Activated effector memory CD4-positive, alpha-beta T cell treated with anti-CD3 and anti-CD28 coated beads, Interleukin-2, amount 50 U/mL, for 16 hours (primary cell): Measurements from ENCODE around the gene TUBB6.

ENCODE experiments used
- DNase-seq: peaks from one replicate; pipeline ENCODE4 v3.0.0-alpha.2; 2020

TUBB6 gene

GRCh38 chr18:12315911-12316310, 7.9 kb downstream of the TUBB6 start:
- no peak for DNase-seq

GRCh38 chr18:12317664-12318333, 9.8 kb downstream of the TUBB6 start:
- DNase-seq = no peak

GRCh38 chr18:12318334-12318697, 10.3 kb downstream of the TUBB6 start:
- no peak for DNase-seq

- no peak for DNase-seq
Observed at GRCh38 chr18:12318857-12319256, 10.8 kb downstream of the TUBB6 start.

- no peak for DNase-seq
Observed at GRCh38 chr18:12321333-12321732, 13.3 kb downstream of the TUBB6 start.

- no peak for DNase-seq
Observed at GRCh38 chr18:12324991-12325725, 17.1 kb downstream of the TUBB6 start.

GRCh38 chr18:12325726-12326245, 17.7 kb downstream of the TUBB6 start:
- DNase-seq = no peak

GRCh38 chr18:12326711-12327460, 18.8 kb downstream of the TUBB6 start:
- no peak for DNase-seq

- peak; percentile 90 for DNase-seq
Observed at GRCh38 chr18:12327510-12328178, 19.6 kb downstream of the TUBB6 start.

- DNase-seq = no peak
Observed at GRCh38 chr18:12328179-12328823, 20.3 kb downstream of the TUBB6 start.

GRCh38 chr18:12329125-12329698, 21.2 kb downstream of the TUBB6 start:
- DNase-seq = no peak

- no peak for DNase-seq
Observed at GRCh38 chr18:12330766-12331165, 22.7 kb downstream of the TUBB6 start.

- no peak for DNase-seq
Observed at GRCh38 chr18:12333506-12334290, 25.7 kb downstream of the TUBB6 start.

- DNase-seq = no peak
Observed at GRCh38 chr18:12334366-12334808, 26.3 kb downstream of the TUBB6 start.

- no peak for DNase-seq
Observed at GRCh38 chr18:12334863-12335262, 26.8 kb downstream of the TUBB6 start.

GRCh38 chr18:12335503-12335902, 27.5 kb downstream of the TUBB6 start:
- no peak for DNase-seq

GRCh38 chr18:12336171-12336613, 28.2 kb downstream of the TUBB6 start:
- DNase-seq = no peak

- no peak for DNase-seq
Observed at GRCh38 chr18:12336887-12337286, 28.8 kb downstream of the TUBB6 start.

GRCh38 chr18:12338382-12338781, 30.3 kb downstream of the TUBB6 start:
- no peak for DNase-seq

GRCh38 chr18:12340945-12341660, 33.1 kb downstream of the TUBB6 start:
- DNase-seq = no peak

GRCh38 chr18:12342661-12343060, 34.6 kb downstream of the TUBB6 start:
- no peak for DNase-seq
